Brain microvascular endothelial cell (primary cell): Measurements from ENCODE around the gene ENTPD6.

Experiments
- DNase-seq: peaks from one replicate; pipeline ENCODE4 v3.0.0-alpha.2; 2020
- H3K27ac ChIP-seq: fragments of 250-450 bp; sonication (Bioruptor Pico); 2 replicates; pipeline ENCODE4 v1.5.1; 2020; ENCODE audit warnings: mild to moderate bottlenecking, moderate library complexity
- H3K27me3 ChIP-seq: fragments of 250-450 bp; sonication (Bioruptor Pico); replicated peaks from 2 replicates; pipeline ENCODE4 v1.5.1; 2020; ENCODE audit warnings: mild to moderate bottlenecking
- H3K36me3 ChIP-seq: fragments of 250-450 bp; sonication (Bioruptor Pico); replicated peaks from 2 replicates; pipeline ENCODE4 v1.5.1; 2020; ENCODE audit warnings: mild to moderate bottlenecking
- H3K4me3 ChIP-seq: 2 replicates; pipeline ENCODE4 v1.5.1; 2011; ENCODE audit warnings: low read depth, mild to moderate bottlenecking, control low read depth, low read length, moderate library complexity
- in situ Hi-C: cut with HindIII; loops from 2 replicates; pipeline ENCODE4 v1.10.0; 2017; ENCODE audit warnings: low sequenced_read_pairs, low pct_ligation_motif_present
- TF ChIP-seq, protein P1 (sequence below): IDR thresholded peaks from 2 replicates; pipeline ENCODE4 v1.5.1; 2011; ENCODE audit warnings: low read depth, mild to moderate bottlenecking, moderate library complexity, low read length, control low read depth, inconsistent platforms; ENCODE audit errors: missing control alignments

Gene ENTPD6

DNA sequence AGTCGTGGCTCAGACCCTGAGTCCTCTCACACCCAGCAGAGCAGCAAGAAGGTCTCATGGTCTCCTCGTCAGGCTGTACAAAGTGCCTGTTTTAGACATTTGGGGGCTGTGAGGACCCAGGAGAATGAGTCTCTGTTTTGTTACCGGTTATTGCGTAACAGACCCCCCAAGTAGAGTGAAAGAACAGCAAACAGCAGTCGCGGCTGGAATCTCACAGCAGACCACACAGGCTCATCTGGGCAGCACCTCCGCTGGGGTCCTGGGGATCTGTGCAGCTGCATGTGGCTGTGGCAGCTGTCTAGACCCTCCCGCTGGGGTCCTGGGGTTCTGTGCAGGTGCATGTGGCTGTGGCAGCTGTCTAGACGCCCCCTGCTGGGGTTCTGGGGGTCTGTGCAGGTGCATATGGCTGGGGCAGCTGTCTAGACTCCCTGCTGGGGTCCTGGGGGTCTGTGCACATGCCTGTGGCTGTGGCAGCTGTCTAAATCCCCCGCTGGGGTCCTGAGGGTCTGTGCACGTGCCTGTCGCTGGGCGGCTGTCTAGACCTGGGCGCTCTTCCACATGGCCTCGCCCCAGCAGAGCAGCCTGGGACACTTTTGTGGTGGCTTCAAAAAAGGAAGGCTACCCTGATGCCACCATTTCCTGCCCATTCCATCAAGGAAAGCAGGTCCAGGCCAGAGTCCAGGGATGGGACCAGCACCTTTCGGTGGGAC lies 24.7 kb downstream of the ENTPD6 start:
- DNase-seq: no peak
- TF ChIP-seq, protein P1, sequence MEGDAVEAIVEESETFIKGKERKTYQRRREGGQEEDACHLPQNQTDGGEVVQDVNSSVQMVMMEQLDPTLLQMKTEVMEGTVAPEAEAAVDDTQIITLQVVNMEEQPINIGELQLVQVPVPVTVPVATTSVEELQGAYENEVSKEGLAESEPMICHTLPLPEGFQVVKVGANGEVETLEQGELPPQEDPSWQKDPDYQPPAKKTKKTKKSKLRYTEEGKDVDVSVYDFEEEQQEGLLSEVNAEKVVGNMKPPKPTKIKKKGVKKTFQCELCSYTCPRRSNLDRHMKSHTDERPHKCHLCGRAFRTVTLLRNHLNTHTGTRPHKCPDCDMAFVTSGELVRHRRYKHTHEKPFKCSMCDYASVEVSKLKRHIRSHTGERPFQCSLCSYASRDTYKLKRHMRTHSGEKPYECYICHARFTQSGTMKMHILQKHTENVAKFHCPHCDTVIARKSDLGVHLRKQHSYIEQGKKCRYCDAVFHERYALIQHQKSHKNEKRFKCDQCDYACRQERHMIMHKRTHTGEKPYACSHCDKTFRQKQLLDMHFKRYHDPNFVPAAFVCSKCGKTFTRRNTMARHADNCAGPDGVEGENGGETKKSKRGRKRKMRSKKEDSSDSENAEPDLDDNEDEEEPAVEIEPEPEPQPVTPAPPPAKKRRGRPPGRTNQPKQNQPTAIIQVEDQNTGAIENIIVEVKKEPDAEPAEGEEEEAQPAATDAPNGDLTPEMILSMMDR: peak; percentile 64
- H3K36me3 ChIP-seq: peaks cover 24% of the 10 kb centered on the region
- H3K4me3 ChIP-seq: no peak overlapping the region
- in situ Hi-C loops: no loop called here
- no peak overlapping the region for H3K27ac ChIP-seq
- no peaks in the 10 kb centered on the region for H3K27me3 ChIP-seq

DNA sequence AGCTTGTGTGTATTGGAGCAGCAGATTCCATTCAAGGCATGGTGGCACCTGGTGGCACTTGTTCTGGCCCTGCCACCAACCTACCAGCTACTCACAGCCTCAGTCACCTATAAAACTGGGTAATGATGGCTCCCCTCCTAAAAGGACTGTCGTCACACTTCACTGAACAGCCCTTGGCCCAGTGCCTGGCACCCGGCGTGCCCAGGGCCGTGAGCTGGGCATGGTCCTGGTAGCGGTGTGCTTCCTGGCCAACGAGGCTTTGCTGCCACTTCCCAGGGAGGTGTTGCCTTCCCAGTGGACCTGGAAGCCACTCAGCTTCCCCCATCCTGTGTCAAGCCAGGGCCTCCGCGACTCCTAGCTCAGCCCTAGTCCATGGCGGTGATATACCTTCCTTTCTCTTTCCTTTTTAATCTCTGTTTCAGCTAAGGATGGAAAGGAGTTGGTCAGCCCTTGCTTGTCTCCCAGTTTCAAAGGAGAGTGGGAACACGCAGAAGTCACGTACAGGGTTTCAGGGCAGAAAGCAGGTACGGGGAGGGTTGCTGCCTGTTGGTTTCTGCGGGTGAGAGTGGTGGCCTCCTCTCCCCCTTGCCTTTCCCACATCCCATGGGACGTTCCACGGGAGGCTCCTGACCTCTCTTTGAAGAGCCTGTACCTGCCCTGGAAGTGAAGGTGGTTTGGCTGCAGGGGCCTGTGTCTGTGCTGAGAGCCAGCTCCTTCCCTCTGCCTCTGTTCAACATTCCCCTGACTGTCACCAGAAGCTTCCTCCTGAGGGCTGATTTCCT lies 25.5 kb downstream of the ENTPD6 start:
- in situ Hi-C loops: no loop called here
- Histone ChIP-seq H3K4me3 (no peak overlapping the region), H3K27me3 (no peaks in the 10 kb centered on the region), H3K36me3 (peaks cover 19% of the 10 kb centered on the region), H3K27ac (no peak overlapping the region)
- TF ChIP-seq, protein P1: no peak
- no peak for DNase-seq

DNA sequence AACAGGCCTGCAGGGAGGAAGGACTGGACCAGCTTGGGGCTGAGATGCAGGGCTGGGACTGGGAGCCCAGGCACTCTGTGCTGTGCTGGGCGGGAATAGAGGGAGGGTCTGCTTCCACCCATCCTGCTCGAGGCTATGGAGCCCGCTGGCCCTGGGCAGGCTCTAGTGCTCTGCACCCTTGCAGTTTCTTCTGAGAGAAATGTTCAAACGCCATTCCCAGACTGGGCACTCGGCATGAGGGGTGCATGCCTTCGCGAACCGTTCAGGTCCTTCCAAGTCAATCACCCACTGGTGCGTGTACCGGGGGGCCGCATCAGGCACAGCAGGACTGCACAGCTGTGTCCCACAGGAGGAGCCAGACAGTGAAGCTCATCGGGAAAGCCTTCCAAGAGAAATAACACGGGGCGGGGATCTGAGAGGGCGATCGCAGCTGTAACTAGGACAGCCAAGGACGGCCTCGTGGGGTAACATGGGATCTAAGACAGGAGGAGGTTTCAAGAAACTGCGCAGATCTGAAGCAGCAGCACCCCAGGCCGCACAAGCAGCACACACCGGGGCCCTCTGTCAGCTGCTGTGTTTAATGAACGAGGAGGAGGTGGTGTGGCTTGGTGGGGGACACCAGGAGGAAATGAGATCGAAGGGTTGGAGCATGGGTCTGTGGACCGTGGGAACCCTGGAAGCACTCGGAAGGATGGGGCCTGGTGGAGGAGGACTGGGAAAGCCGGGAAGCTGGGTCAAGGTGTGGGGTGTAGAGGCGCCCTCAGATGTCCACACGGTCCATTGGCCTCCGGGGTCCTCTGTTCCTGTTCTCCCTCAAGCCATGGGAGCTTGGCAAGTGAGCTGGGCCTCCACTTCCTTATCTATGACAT lies 26.3 kb downstream of the ENTPD6 start:
- Histone ChIP-seq H3K27me3 (no peaks in the 10 kb centered on the region), H3K4me3 (no peak overlapping the region), H3K27ac (peak overlapping the region; percentile 79), H3K36me3 (peaks cover 19% of the 10 kb centered on the region)
- DNase-seq: no peak
- TF ChIP-seq, protein P1: no peak
- in situ Hi-C loops: no loop called here

DNA sequence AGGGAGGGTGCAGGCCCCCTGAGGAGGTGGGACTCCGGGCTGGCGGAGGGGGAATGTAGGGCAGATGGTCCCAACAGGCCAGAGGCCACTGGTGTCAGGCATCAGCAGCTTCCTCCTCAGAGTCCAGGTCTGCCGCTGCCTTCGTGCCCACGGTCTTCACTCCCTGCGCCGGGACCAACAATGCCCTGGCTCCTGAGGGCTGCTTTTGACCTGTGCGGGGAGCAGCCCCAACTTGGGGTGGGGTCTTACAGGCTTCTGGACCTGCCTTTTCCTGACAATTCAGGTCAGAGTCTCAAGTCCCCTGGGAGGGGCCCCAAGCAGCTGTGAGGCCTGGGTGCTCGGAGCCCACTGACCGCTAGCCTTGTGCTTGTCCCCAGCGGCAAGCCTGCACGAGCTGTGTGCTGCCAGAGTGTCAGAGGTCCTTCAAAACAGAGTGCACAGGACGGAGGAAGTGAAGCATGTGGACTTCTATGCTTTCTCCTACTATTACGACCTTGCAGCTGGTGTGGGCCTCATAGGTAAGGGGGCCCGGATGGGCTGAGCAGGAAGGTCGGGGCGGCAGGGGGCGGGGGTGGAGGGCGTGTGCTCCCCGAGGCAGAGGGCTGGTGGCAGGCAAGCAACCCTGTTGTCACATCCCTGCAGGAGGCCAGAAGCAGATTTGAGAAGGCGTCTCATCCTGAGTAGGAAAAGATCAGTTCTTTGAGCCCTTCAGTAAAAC lies 27.1 kb downstream of the ENTPD6 start:
- in situ Hi-C loops: no loop called here
- TF ChIP-seq, protein P1: no peak
- Histone ChIP-seq H3K27ac (peak overlapping the region; percentile 79), H3K4me3 (no peak overlapping the region), H3K27me3 (no peaks in the 10 kb centered on the region), H3K36me3 (peaks cover 14% of the 10 kb centered on the region)
- DNase-seq: no peak

DNA sequence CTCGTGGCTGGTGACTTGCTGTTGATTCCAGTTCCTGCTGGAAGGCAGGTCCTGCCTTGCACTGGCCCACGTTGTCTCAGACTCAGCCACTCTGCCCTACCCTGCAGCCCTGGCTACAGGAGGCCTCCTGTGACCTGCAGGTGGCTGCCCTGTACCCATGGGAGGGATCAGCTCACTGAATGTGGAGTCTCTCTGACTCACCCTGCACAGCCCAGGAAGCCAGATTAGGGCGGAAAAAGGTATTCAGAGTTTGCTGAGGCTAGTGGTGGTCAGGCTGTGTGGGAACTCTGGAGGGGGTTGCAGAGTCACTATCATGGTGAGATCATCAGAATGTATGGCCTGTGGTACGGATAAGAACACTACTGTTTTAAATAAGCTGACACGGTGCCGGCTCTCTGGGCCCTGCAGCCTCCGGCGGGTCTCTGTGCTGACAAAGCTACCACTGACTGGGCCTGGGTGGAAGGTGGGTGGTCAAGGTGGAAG lies 27.7 kb downstream of the ENTPD6 start:
- Histone ChIP-seq H3K27me3 (no peaks in the 10 kb centered on the region), H3K27ac (peak overlapping the region; percentile 79), H3K4me3 (no peak overlapping the region), H3K36me3 (peaks cover 11% of the 10 kb centered on the region)
- peak; percentile 98 for DNase-seq
- in situ Hi-C loops: no loop called here
- TF ChIP-seq, protein P1: peak; percentile 49
